HepG2 (cell line): ENCODE measurements around the gene CPZ. TPM values are rescaled to one million over a fixed set of nuclear protein-coding genes. Genes with fewer than 3 reads are reported as not detected.

ENCODE experiments used
- ATAC-seq: fragments of 200-7000 bp; cut with Tn5 transposase; 3 replicates; pipeline ENCODE4 v1.9.1; 2020; ENCODE audit warnings: mild to moderate bottlenecking, moderate library complexity
- BruUV-seq: library from RNA; stranded (reverse); fragments of 400-500 nt; replicated peaks from 2 replicates; lab custom pipeline; 2021; lab: Mats Ljungman, UMichigan
- CTCF ChIA-PET: fragments of 300-600 bp; formaldehyde crosslinking; extraction: SDS; loops from one replicate; lab custom pipeline; 2021; ENCODE audit warnings: low total read pairs, inconsistent platforms, low intra/inter-chr PET ratio; lab: Yijun Ruan, JAX
- POLR2A ChIA-PET: fragments of 350-600 bp; sonication (Branson Sonifier 250); formaldehyde crosslinking; loops from one replicate; lab custom pipeline; 2020; ENCODE audit warnings: antibody characterized with exemption, inconsistent platforms; lab: Yijun Ruan, JAX
- DNase-seq: peaks from one replicate; pipeline ENCODE4 v3.0.0-alpha.2; 2015; ENCODE audit warnings: low spot score
- FAIRE-seq: peaks from 3 replicates; lab custom pipeline; 2011; peaks lifted over from hg19 to GRCh38; lab: Jason Lieb, UNC
- H2AFZ ChIP-seq: one replicate; pipeline ENCODE4 v1.6.1; 2011; ENCODE audit warnings: low read length, inconsistent platforms
- H3K27ac ChIP-seq: fragments of 300-600 bp; 3 replicates; pipeline ENCODE4 v1.8.0; 2011; ENCODE audit warnings: mixed run types, mild to moderate bottlenecking, mixed read lengths, low read length, inconsistent platforms; ENCODE audit not compliant: insufficient read depth; ENCODE audit errors: extremely low read length
- H3K27me3 ChIP-seq, 2 experiments: fragments of 200-600 bp in 1 of 2; 2 replicates in 1 of 2; 3 replicates in 1 of 2; pipeline versions ENCODE4 v1.6.0 to v1.8.0; 2011; ENCODE audit warnings: low read length in 2 of 2, mild to moderate bottlenecking in 2 of 2, moderate library complexity in 2 of 2, inconsistent platforms in 1 of 2; ENCODE audit not compliant: insufficient read depth in 2 of 2, control insufficient read depth in 1 of 2
- H3K36me3 ChIP-seq, 2 experiments: fragments of 200-600 bp in 1 of 2; replicated peaks in 1 of 2; 2 replicates in 1 of 2; 3 replicates in 1 of 2; pipeline versions ENCODE4 v1.5.1 to v1.8.0; 2011; ENCODE audit warnings: low read length in 2 of 2, inconsistent platforms in 1 of 2; ENCODE audit not compliant: insufficient read depth in 2 of 2, control insufficient read depth in 1 of 2
- H3K4me1 ChIP-seq: 2 replicates; pipeline ENCODE4 v1.5.1; 2012; ENCODE audit warnings: low read length, inconsistent platforms; ENCODE audit not compliant: insufficient read depth
- H3K4me2 ChIP-seq: 2 replicates; pipeline ENCODE4 v1.6.0; 2011; ENCODE audit warnings: low read depth, low read length, inconsistent platforms
- H3K4me3 ChIP-seq, 3 experiments: fragments of 200-600 bp in 1 of 3; sonication (generic), shearing (Covaris generic) in 1 of 3; replicated peaks in 1 of 3; 2 replicates each; pipeline ENCODE4 v1.5.1; 2011 to 2016; ENCODE audit warnings: low read length in 3 of 3, inconsistent platforms in 2 of 3, low read depth in 2 of 3, mild to moderate bottlenecking in 2 of 3, control low read depth in 1 of 3, mixed read lengths in 1 of 3; ENCODE audit not compliant: insufficient read depth in 1 of 3
- H3K79me2 ChIP-seq: one replicate; pipeline ENCODE4 v1.6.1; 2011; ENCODE audit warnings: low read length, inconsistent platforms; ENCODE audit not compliant: insufficient read depth
- H3K9ac ChIP-seq: 2 replicates; pipeline ENCODE4 v1.6.0; 2011; ENCODE audit warnings: mild to moderate bottlenecking, low read depth, low read length, inconsistent platforms; ENCODE audit not compliant: insufficient read depth
- H3K9me3 ChIP-seq: 2 replicates; pipeline ENCODE4 v1.5.1; 2012; ENCODE audit warnings: mild to moderate bottlenecking, low read length
- H4K20me1 ChIP-seq: 2 replicates; pipeline ENCODE4 v1.6.0; 2011; ENCODE audit warnings: inconsistent platforms, mild to moderate bottlenecking, low read length, moderate library complexity; ENCODE audit not compliant: insufficient read depth
- ETV6 ChIP-seq: sonication (generic); formaldehyde crosslinking; conservative IDR thresholded peaks from 2 replicates; pipeline ENCODE4 v1.4.0; 2020; ENCODE audit warnings: missing genetic modification reagents
- JARID2 ChIP-seq: sonication (generic); formaldehyde crosslinking; IDR thresholded peaks from 2 replicates; pipeline ENCODE4 v1.8.1; 2023; ENCODE audit warnings: missing genetic modification reagents, inconsistent platforms; ENCODE audit not compliant: insufficient replicate concordance
- KLF12 ChIP-seq: sonication (generic); formaldehyde crosslinking; IDR thresholded peaks from 2 replicates; pipeline ENCODE4 v1.4.0; 2020; ENCODE audit warnings: missing genetic modification reagents, borderline replicate concordance
- ZNF18 ChIP-seq: sonication (generic); formaldehyde crosslinking; IDR thresholded peaks from 2 replicates; pipeline ENCODE4 v1.8.0; 2022; ENCODE audit warnings: mild to moderate bottlenecking, missing genetic modification reagents; ENCODE audit not compliant: insufficient replicate concordance
- ZNF576 ChIP-seq: sonication (generic); formaldehyde crosslinking; IDR thresholded peaks from 2 replicates; pipeline ENCODE4 v1.4.0; 2020; ENCODE audit warnings: mild to moderate bottlenecking, missing genetic modification reagents
- WGBS: methylation state at CpG from one replicate; pipeline ENCODE4 v1.1.6; 2017; ENCODE audit warnings: low lambda C conversion rate; 5-methylcytosine and 5-hydroxymethylcytosine counted together
- in situ Hi-C: cut with HindIII; loops from 2 replicates; pipeline ENCODE4 v1.10.0; 2017; ENCODE audit warnings: low pct_unique_long_range_greater_than_20kb; ENCODE audit not compliant: extremely low pct_ligation_motif_present
- intact Hi-C: fragments of 100-400 bp; cut with micrococcal nuclease; formaldehyde crosslinking; loops from one replicate; pipeline ENCODE4 v1.10.0; 2022; ENCODE audit not compliant: unreplicated experiment
- polyA plus RNA-seq, 8 experiments: library from polyadenylated mRNA; depleted of rRNA in 3 of 8; stranded (reverse) in 7 of 8; unstranded in 1 of 8; fragments of >200 nt; fragmentation: Illumina TruSeq in 4 of 8; extraction: Trizol in 4 of 8; gene quantifications; 2 replicates each; pipeline versions ENCODE4 v1.2.1 to v1.2.3, GENCODE V29; 2011 to 2016; ENCODE audit warnings: low read depth in 4 of 8, missing spikeins in 1 of 8, mixed read lengths in 1 of 8; ENCODE audit not compliant: insufficient read depth in 1 of 8
- total RNA-seq, 5 experiments: library from RNA; depleted of rRNA; stranded (reverse); fragments of >200 nt; fragmentation: Illumina TruSeq; extraction: Trizol; gene quantifications; 2 replicates each; pipeline ENCODE4 v1.2.3, GENCODE V29; 2016; ENCODE audit warnings: low read depth in 1 of 5
- TF ChIP-seq, protein P1 (sequence below): sonication (generic); formaldehyde crosslinking; IDR thresholded peaks from 2 replicates; pipeline ENCODE4 v1.5.0; 2020; ENCODE audit warnings: missing genetic modification reagents

Gene CPZ
- total and polyA plus RNA-seq, 2 of the 13 experiments (the other 11 are each of a cell fraction or from before 2014, with no cell fraction given) = 0.58 to 0.61 TPM

- TF ChIP-seq, protein P1, sequence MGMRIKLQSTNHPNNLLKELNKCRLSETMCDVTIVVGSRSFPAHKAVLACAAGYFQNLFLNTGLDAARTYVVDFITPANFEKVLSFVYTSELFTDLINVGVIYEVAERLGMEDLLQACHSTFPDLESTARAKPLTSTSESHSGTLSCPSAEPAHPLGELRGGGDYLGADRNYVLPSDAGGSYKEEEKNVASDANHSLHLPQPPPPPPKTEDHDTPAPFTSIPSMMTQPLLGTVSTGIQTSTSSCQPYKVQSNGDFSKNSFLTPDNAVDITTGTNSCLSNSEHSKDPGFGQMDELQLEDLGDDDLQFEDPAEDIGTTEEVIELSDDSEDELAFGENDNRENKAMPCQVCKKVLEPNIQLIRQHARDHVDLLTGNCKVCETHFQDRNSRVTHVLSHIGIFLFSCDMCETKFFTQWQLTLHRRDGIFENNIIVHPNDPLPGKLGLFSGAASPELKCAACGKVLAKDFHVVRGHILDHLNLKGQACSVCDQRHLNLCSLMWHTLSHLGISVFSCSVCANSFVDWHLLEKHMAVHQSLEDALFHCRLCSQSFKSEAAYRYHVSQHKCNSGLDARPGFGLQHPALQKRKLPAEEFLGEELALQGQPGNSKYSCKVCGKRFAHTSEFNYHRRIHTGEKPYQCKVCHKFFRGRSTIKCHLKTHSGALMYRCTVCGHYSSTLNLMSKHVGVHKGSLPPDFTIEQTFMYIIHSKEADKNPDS (CRISPR knock-in tag) = no peak
- TF ChIP-seq ZNF576 (CRISPR knock-in tag) = no peak
These were observed 33.6 kb upstream of the CPZ start (continued) for GRCh38 chr4:8559011-8559410.

DNA sequence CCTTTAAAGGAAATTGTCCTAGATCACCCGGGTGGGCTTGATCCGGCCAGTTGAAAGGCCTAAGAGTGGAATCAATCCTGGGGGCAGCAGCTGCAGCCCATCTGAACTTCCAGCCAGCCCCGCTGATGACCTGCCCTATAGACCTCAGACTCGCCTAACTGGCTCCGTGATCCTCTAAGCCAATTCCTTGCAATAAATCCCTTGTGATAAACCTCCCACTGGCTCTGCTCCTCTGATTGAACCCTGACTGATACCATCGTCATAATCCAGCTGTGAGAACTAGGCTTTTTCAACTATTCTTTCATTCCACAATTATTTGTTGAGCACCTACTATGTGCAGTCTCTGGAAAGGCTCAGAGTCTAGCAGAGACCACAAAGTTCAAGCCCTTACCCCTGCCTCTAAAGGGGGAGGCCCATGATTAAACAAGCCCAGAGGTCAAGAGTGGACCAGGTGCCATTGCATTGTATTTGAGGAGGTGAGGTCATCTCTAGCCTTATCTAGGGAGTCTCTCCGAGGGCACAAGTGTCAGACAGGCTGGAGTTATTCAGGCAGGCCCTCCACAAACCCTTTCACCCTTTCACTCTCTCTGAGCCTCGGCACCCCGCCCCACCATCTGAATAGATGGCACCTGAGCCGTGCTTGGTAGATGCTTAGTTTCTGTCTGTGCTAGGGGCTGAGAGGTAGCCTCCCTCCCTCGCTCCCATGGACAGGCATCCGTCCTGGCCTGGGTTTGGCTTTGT, 32.9 kb upstream of the CPZ start:
- TF ChIP-seq JARID2 = no peak
- TF ChIP-seq ZNF18 = no peak
- no peak for TF ChIP-seq KLF12 (CRISPR knock-in tag)
- TF ChIP-seq ETV6 (CRISPR knock-in tag) = no peak
- H3K27ac ChIP-seq = no peak overlapping the region
- WGBS = 31% methylated on average over 9 of the region's 12 CpGs
- intact Hi-C loops (no loop called here), in situ Hi-C loops (no loop called here)
- H4K20me1 ChIP-seq = no peaks in the 10 kb centered on the region
- no peaks in the 10 kb centered on the region for H3K36me3 ChIP-seq
- FAIRE-seq = no peak
- H3K4me2 ChIP-seq = no peak overlapping the region
- no peaks in the 10 kb centered on the region for H3K4me1 ChIP-seq
- ChIA-PET CTCF (no interaction called here), POLR2A (no interaction called here)
- BruUV-seq = no TSS peak
- no peak overlapping the region for H3K9ac ChIP-seq
- DNase-seq = no peak
- no peaks in the 10 kb centered on the region for H3K9me3 ChIP-seq
- no peaks in the 10 kb centered on the region for H3K79me2 ChIP-seq
- no peak overlapping the region for H2AFZ ChIP-seq
- peaks cover 1 to 8% of the 10 kb centered on the region in 2 experiments; a peak in 2 of 5 replicates for H3K27me3 ChIP-seq
- no peak overlapping the region for H3K4me3 ChIP-seq
- no peak for ATAC-seq
